Measurements from ENCODE around the gene EFNB3.

DNA sequence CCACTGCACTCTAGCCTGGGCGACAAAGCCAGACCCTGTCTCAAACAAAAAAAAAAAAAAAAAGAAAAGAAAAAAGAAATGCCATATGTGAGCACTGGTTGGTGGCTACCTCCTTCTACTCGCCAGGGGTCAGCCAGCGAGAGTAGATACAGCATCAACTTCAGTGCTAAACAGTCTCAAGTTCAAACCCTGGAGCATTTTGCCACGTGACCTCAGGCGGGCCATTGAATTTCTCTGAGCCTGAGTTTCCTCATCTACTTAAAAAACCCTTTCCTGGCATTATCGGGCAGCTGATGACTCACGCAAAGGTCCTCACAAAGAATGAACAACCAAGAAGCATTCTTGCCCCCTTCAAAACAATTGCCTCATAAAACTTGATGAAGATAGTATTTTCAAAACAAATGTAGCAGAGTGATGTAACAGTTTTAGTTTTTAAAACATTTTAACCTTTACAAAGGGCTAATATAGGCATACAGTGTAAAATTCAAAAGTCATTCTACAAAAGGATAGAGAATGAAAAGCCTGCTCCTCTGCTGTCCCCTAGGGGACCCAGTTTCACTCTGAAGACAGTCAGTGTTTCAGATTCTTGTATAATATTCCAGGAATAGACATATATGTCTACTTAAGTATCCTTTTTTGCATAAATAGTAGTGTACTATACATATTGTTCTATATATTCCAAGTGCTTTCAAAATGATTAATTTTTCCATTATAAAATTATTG lies 40.9 kb downstream of the EFNB3 start:
- TF ChIP-seq, protein P1, sequence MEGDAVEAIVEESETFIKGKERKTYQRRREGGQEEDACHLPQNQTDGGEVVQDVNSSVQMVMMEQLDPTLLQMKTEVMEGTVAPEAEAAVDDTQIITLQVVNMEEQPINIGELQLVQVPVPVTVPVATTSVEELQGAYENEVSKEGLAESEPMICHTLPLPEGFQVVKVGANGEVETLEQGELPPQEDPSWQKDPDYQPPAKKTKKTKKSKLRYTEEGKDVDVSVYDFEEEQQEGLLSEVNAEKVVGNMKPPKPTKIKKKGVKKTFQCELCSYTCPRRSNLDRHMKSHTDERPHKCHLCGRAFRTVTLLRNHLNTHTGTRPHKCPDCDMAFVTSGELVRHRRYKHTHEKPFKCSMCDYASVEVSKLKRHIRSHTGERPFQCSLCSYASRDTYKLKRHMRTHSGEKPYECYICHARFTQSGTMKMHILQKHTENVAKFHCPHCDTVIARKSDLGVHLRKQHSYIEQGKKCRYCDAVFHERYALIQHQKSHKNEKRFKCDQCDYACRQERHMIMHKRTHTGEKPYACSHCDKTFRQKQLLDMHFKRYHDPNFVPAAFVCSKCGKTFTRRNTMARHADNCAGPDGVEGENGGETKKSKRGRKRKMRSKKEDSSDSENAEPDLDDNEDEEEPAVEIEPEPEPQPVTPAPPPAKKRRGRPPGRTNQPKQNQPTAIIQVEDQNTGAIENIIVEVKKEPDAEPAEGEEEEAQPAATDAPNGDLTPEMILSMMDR (IDR thresholded peaks at IDR 0.05 in 2 of 3, conservative IDR thresholded peaks at IDR 0.05 in 1 of 3; ENCODE audit: borderline replicate concordance in 1 of 3, insufficient read depth in 1 of 3, low read depth in 2 of 3, low read length in 2 of 3): peak; percentile 28 to 43 (median 43); a peak in 5 of 6 replicates
- TF ChIP-seq, protein P2, sequence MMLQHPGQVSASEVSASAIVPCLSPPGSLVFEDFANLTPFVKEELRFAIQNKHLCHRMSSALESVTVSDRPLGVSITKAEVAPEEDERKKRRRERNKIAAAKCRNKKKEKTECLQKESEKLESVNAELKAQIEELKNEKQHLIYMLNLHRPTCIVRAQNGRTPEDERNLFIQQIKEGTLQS (IDR thresholded peaks at IDR 0.05): no peak
- peak; percentile 68; the same call in 1 of the 2 replicates for TF ChIP-seq CEBPB (IDR thresholded peaks at IDR 0.05; ENCODE audit: low read depth)

All from HCT116 (cell line).